22Rv1 (cell line): ENCODE results near the gene MGST2.

Experiments used
- H3K27ac ChIP-seq: fragments of 450-650 bp; 2 replicates; pipeline ENCODE4 v1.5.1; 2017
- ZFX ChIP-seq: fragments of 450-650 bp; IDR thresholded peaks from 2 replicates; pipeline ENCODE4 v1.6.1; 2017; ENCODE audit warnings: antibody characterized with exemption, borderline replicate concordance
- TF ChIP-seq, protein P1 (sequence below): fragments of 450-650 bp; IDR thresholded peaks from 2 replicates; pipeline ENCODE4 v1.5.1; 2017; ENCODE audit warnings: mild to moderate bottlenecking

Gene MGST2

DNA sequence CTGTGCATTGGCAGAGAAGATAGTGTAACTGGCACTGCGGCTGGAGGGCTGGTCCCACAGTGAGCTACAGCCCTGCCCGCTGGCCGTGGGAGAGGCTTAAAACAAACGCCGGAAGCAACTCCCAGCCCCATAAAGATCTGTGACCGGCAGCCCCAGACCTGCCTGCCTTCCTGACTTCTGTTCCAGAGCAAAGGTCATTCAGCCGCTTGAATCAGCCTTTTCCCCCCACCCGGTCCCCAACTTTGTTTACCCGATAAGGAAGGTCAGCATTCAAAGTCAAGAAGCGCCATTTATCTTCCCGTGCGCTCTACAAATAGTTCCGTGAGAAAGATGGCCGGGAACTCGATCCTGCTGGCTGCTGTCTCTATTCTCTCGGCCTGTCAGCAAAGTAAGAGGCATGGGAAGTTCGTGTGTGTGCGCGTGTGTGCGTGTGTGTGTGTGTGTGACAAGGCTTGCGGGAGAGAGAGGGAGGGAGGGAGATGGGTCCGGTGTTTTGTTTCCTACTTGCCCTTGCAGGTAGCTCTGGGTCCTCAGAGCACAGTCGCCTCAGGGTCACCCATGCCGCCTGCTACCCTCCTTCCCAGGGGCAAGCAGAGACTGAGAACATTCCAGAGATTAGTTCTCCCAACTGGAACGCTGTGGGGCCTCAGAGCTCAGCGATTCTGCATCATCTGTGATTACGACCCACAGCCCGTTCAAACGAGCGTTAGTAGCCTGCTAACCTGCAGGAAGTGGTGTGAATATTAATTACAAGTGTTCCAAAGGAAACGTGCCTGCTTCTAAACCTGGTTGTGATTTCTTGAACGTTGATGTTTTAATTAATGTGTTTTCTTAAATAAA, at the start of gene MGST2:
MGST2 (plus strand) TSS at position 130 of the 840 bp plus-strand sequence; CDS start at position 331, 201 bp downstream.
- TF ChIP-seq ZFX = no peak
- TF ChIP-seq, protein P1, sequence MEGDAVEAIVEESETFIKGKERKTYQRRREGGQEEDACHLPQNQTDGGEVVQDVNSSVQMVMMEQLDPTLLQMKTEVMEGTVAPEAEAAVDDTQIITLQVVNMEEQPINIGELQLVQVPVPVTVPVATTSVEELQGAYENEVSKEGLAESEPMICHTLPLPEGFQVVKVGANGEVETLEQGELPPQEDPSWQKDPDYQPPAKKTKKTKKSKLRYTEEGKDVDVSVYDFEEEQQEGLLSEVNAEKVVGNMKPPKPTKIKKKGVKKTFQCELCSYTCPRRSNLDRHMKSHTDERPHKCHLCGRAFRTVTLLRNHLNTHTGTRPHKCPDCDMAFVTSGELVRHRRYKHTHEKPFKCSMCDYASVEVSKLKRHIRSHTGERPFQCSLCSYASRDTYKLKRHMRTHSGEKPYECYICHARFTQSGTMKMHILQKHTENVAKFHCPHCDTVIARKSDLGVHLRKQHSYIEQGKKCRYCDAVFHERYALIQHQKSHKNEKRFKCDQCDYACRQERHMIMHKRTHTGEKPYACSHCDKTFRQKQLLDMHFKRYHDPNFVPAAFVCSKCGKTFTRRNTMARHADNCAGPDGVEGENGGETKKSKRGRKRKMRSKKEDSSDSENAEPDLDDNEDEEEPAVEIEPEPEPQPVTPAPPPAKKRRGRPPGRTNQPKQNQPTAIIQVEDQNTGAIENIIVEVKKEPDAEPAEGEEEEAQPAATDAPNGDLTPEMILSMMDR = no peak
- peak within 1 kb of the TSS; percentile 96 for H3K27ac ChIP-seq

DNA sequence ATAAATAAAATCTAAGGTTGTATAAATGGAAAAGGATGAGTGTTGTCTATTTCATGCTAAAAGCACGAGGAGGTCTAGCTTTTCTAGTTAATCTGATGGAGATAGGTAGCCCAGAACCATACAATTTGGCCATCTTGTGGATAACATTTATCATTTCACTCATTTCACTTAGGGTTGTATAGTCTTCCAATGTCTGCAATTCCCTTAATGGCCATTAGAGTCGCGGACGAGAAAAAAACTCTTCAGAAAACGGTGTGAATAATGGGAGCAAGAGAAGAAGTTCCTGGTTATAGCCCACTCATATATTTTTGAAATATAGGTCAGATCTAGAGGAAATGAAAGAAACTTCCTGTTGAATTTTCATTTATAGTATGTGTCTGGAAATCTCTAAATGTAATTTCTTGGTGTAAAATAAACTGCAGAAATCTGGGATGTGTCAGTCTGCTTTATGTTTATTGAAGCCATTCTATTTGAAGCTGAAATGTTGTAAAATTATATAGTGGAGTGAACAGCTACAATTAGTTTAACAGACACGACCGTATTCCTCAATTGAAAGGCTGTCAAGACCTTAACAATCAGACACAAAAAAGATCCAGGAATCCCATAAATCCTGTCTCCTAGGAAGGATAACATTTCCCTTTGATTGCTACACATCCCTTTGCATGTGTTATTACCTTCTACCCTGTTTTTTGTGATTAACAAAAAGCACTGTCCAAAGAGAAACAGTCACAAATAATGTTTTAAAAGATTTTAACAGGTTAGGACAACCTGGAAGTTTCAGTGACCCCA, 47.7 kb upstream of the MGST2 start:
- no peak overlapping the region for H3K27ac ChIP-seq
- TF ChIP-seq, protein P1 = no peak
- TF ChIP-seq ZFX = no peak

DNA sequence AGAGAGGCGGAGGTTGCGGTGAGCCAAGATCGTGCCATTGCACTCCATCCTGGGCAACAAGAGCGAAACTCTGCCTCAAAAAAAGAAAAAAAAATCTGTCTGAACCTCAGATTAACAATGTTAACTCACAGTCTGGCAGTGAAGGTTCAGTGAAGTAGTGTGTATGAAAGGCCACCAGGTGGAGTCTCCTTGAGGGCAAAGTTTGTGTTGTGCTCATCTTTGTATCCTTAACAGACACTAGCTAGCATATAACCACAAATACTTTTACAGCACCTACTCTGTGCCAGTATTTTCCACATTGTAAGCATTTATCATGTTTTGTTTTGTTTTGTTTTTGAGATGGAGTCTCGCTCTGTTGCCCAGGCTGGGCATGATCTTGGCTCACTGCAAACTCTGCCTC, 46.0 kb upstream of the MGST2 start:
- no peak for TF ChIP-seq ZFX
- TF ChIP-seq, protein P1 = peak; percentile 74
- H3K27ac ChIP-seq = no peak overlapping the region

GRCh38 chr4:139622901-139623381, 42.7 kb upstream of the MGST2 start:
- H3K27ac ChIP-seq = no peak overlapping the region
- no peak for TF ChIP-seq ZFX
- TF ChIP-seq, protein P1 = no peak

DNA sequence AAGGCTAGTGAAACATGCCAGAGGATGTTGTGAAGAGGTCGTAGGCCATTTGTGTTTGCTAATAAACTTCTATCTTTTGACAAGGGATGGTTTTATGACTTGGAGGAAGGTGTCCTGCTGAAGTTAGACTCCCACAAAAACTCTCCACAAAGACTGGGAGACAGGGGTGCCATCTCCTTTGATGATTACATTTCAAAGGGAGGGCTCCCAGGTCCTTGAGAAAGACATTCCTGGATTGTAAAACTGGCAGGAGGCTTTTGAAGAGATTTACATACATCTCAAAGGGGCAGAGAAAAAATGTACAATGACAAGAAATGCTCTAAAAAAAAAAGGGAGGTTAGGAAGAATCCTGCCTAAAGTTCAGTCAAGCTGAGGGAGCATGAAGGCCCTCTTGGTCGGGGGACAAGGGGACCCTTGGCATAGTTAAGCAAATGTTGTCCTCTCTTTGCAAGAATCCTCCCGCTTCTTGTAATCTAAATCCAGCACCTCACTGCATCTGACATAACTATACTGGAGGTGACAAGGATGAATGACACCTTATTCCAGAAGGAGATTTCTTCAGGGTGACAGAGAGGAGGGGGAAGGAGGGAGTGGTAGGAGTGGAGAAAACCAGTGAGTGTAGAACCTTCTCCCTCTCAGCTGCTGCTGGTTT, 41.1 kb upstream of the MGST2 start:
- H3K27ac ChIP-seq = no peak overlapping the region
- no peak for TF ChIP-seq ZFX
- TF ChIP-seq, protein P1 = no peak

DNA sequence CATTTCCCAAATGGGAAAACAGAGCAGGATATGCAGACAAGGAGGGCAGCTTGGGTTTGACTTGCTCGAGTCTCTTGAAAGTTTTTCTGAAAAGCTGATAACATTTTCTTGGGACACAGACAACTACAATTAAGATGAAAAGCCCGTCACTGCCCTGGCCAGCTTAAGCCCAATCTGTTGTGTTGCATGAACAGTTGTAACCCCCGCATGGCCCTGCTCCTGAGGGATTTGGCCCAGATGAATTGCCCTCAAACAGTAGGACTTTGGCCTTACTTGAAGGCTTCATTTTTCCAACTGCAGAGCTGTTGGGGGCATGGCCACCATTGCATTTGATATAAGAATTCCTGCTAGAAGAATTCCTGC, 40.5 kb upstream of the MGST2 start:
- no peak for TF ChIP-seq ZFX
- TF ChIP-seq, protein P1 = no peak
- no peak overlapping the region for H3K27ac ChIP-seq
